Glutamatergic neuron (in vitro differentiated cells): ENCODE data around the gene NIT2. TPM values are rescaled to one million over a fixed set of nuclear protein-coding genes. Genes with fewer than 3 reads are reported as not detected.

Experiments used
- DNase-seq: peaks from one replicate; pipeline ENCODE4 v3.0.0; 2022
- H3K27ac Mint-ChIP-seq: one replicate; pipeline ENCODE4 v1.8.0; 2020; ENCODE audit warnings: mild to moderate bottlenecking, mixed read lengths, inconsistent platforms; ENCODE audit not compliant: unreplicated experiment
- H3K27me3 Mint-ChIP-seq: one replicate; pipeline ENCODE4 v1.8.0; 2020; ENCODE audit warnings: mild to moderate bottlenecking, moderate library complexity, mixed read lengths, inconsistent platforms; ENCODE audit not compliant: unreplicated experiment
- H3K36me3 Mint-ChIP-seq: one replicate; pipeline ENCODE4 v1.8.0; 2020; ENCODE audit warnings: mild to moderate bottlenecking, mixed read lengths, inconsistent platforms; ENCODE audit not compliant: unreplicated experiment
- H3K4me1 Mint-ChIP-seq: one replicate; pipeline ENCODE4 v1.8.0; 2020; ENCODE audit warnings: mild to moderate bottlenecking, low read depth, mixed read lengths, inconsistent platforms; ENCODE audit not compliant: unreplicated experiment
- H3K4me3 Mint-ChIP-seq: one replicate; pipeline ENCODE4 v1.8.0; 2020; ENCODE audit warnings: mild to moderate bottlenecking, mixed read lengths, inconsistent platforms; ENCODE audit not compliant: unreplicated experiment
- H3K9me3 Mint-ChIP-seq: one replicate; pipeline ENCODE4 v1.8.0; 2020; ENCODE audit warnings: mild to moderate bottlenecking, moderate library complexity, mixed read lengths, inconsistent platforms; ENCODE audit not compliant: unreplicated experiment
- long read RNA-seq: library from polyadenylated mRNA; unstranded; transcript quantifications from one replicate; pipeline ENCODE4 v2.0.0, GENCODE V29; 2020; ENCODE audit not compliant: unreplicated experiment
- total RNA-seq: library from RNA; stranded (reverse); fragmentation: NEBNext Ultra II Directional; extraction: Animal tissue kit (Norgen Biotek cat#: 25700); gene quantifications from one replicate; pipeline ENCODE4 v1.2.1, GENCODE V29; 2021; ENCODE audit not compliant: unreplicated experiment
- TF ChIP-seq, protein P1 (sequence below): fragments of 200-600 bp; sonication (generic); IDR thresholded peaks from one replicate; pipeline ENCODE4 v1.5.0; 2021; ENCODE audit not compliant: partially characterized antibody, unreplicated experiment

The NIT2 gene
- 39.6 TPM for total RNA-seq
- long read RNA-seq, full-length matches to known transcripts = 30 of 36 reads
- long read RNA-seq, partial matches to known transcripts = 0 of 36 reads
- long read RNA-seq, other reads (novel, unspliced or antisense) = 6 of 36 reads

GRCh38 chr3:100334488-100335351 lies at the start of gene NIT2:
Gene NIT2 (plus strand): TSS chr3:100334757. CDS start chr3:100334792, 35 bp downstream.
- Mint-ChIP-seq H3K27ac (peak within 1 kb of the TSS; percentile 94), H3K4me1 (peaks cover 8% of the 10 kb centered on the region), H3K36me3 (no peaks in the 10 kb centered on the region), H3K9me3 (peaks cover 9% of the 10 kb centered on the region), H3K4me3 (peak within 1 kb of the TSS; percentile 99), H3K27me3 (peaks cover 4% of the 10 kb centered on the region)
- DNase-seq = peak; percentile 87
- TF ChIP-seq, protein P1, sequence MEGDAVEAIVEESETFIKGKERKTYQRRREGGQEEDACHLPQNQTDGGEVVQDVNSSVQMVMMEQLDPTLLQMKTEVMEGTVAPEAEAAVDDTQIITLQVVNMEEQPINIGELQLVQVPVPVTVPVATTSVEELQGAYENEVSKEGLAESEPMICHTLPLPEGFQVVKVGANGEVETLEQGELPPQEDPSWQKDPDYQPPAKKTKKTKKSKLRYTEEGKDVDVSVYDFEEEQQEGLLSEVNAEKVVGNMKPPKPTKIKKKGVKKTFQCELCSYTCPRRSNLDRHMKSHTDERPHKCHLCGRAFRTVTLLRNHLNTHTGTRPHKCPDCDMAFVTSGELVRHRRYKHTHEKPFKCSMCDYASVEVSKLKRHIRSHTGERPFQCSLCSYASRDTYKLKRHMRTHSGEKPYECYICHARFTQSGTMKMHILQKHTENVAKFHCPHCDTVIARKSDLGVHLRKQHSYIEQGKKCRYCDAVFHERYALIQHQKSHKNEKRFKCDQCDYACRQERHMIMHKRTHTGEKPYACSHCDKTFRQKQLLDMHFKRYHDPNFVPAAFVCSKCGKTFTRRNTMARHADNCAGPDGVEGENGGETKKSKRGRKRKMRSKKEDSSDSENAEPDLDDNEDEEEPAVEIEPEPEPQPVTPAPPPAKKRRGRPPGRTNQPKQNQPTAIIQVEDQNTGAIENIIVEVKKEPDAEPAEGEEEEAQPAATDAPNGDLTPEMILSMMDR = no peak

DNA sequence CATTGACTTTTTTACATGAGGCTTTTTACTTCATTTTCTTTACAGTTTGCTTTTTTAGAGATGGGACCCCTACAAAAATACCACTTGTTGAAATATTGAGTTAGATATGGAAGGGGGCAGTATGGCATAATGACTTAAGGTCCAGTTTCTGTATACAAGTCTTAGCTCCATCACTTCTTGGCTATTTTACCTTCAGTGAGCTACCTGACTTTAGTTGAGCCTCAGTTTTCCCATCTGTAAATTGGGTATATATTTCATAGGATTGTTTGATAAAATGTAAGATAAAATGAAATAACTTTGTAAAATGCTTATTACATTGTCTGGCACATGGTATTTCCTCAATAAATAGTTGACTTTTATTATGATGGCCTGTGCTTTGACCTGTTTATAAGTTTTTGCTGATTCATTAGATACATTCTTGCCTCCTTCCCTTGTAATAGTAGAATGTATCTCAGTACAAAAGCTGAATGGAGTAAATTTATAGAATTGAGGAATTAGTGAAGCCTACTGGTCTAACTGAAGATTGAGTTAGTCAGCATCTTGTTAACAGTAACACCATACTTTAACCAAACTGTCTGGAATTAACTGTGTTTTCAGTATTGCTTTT lies 46.2 kb upstream of the NIT2 start:
- TF ChIP-seq, protein P1 = no peak
- no peaks in the 10 kb centered on the region for H3K27me3 Mint-ChIP-seq
- peaks cover 2% of the 10 kb centered on the region for H3K9me3 Mint-ChIP-seq
- no peak for DNase-seq
- no peak overlapping the region for H3K4me3 Mint-ChIP-seq
- H3K27ac Mint-ChIP-seq = no peak overlapping the region
- H3K36me3 Mint-ChIP-seq = no peaks in the 10 kb centered on the region
- H3K4me1 Mint-ChIP-seq = no peaks in the 10 kb centered on the region

DNA sequence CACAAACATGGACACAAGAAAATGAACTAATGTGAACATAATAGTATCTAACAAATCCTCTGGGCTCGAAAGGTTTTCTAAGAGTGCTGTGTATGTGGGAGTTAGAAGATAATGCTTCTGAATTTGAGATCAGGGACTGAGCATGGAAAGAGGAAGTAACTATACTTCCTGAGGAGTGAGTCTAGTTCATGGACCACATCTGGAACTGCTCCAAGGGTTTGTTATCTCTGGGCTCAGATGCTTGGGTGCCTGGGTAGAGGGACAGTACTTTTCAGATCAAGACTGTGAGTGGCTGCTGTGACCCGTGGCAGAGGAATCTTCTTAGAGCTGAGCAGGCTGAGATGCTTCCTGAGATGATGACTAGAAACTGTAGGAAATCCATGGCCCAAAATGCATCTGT lies 45.2 kb upstream of the NIT2 start:
- H3K27ac Mint-ChIP-seq = no peak overlapping the region
- no peak overlapping the region for H3K4me3 Mint-ChIP-seq
- H3K36me3 Mint-ChIP-seq = no peaks in the 10 kb centered on the region
- H3K27me3 Mint-ChIP-seq = no peaks in the 10 kb centered on the region
- H3K4me1 Mint-ChIP-seq = no peaks in the 10 kb centered on the region
- H3K9me3 Mint-ChIP-seq = peaks cover 1% of the 10 kb centered on the region
- no peak for DNase-seq
- TF ChIP-seq, protein P1 = no peak

DNA sequence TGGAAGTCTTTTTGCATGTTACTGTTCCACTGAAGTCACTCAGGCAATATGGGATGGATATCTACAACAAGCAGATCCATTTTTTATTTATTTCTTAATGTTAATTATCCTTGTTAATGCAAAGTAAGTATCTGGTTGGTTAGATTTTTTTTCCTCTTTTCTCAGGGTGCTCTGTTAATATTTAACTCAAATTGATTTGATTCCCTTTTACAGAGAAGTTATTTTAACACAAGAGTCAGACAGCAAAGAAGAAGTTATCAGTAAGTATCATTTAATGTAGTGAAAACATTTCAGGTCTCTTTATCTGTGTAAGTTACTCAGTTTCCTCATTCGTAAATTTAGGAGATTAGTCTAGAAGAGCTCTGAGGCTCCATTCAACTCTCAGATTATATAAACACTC lies 39.5 kb upstream of the NIT2 start:
- H3K36me3 Mint-ChIP-seq = no peaks in the 10 kb centered on the region
- H3K9me3 Mint-ChIP-seq = peaks cover 2% of the 10 kb centered on the region
- H3K27ac Mint-ChIP-seq = no peak overlapping the region
- H3K27me3 Mint-ChIP-seq = no peaks in the 10 kb centered on the region
- no peak overlapping the region for H3K4me3 Mint-ChIP-seq
- DNase-seq = no peak
- TF ChIP-seq, protein P1 = no peak
- no peaks in the 10 kb centered on the region for H3K4me1 Mint-ChIP-seq

DNA sequence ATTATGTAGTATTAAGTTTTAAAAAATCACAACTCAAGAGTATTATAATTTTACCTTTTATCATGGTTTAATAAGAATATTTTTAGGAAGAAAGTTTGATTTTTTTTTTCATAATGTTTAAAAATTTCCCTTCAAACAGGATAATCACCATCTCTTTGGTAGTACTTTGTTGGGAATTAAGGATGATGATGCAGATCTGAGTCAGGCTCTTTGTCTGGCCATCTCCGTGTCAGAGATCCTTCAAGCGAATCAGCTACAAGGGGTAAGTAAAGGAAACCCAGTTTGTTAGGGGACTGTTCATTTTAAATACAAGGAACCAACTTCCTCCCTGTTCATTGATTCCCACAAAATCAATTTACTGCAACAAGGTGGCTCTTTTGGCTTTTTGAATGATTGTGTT lies 36.8 kb upstream of the NIT2 start:
- Mint-ChIP-seq H3K27ac (no peak overlapping the region), H3K4me3 (no peak overlapping the region), H3K36me3 (no peaks in the 10 kb centered on the region), H3K4me1 (no peaks in the 10 kb centered on the region), H3K27me3 (no peaks in the 10 kb centered on the region), H3K9me3 (peaks cover 2% of the 10 kb centered on the region)
- no peak for DNase-seq
- TF ChIP-seq, protein P1 = no peak
